Measurements from ENCODE around the gene PARVG.

The PARVG gene

GRCh38 chr22:44180706-44181032, at the start of gene PARVG:
TSS of gene PARVG (plus strand) at chr22:44180925. CDS start at chr22:44183330, 2,405 bp downstream.
- Histone ChIP-seq H3K9me3 (no peaks in the 10 kb centered on the region), H3K27me3 (ENCODE audit: low read depth) (no peaks in the 10 kb centered on the region; the same call in 1 of the 2 replicates), H3K36me3 (replicated peaks) (no peaks in the 10 kb centered on the region), H3K4me3 (no peak within 1 kb of the TSS), H3K4me1 (no peaks in the 10 kb centered on the region)
- DNase-seq (ENCODE audit: low spot score in 2 of 2), result no peak
- in situ Hi-C loops (cut with MboI; ENCODE audit: low sequenced_read_pairs), result no loop called here

GRCh38 chr22:44131412-44131811, 49.3 kb upstream of the PARVG start:
- in situ Hi-C loops (cut with MboI; ENCODE audit: low sequenced_read_pairs), result no loop called here
- H3K36me3 ChIP-seq (replicated peaks), result peaks cover 16% of the 10 kb centered on the region

GRCh38 chr22:44131989-44132685, 48.6 kb upstream of the PARVG start:
- Histone ChIP-seq H3K27me3 (ENCODE audit: low read depth) (no peaks in the 10 kb centered on the region), H3K9me3 (no peaks in the 10 kb centered on the region), H3K4me3 (no peak overlapping the region), H3K4me1 (no peaks in the 10 kb centered on the region), H3K36me3 (replicated peaks) (peaks cover 16% of the 10 kb centered on the region)
- no peak for DNase-seq (ENCODE audit: low spot score in 2 of 2)
- in situ Hi-C loops (cut with MboI; ENCODE audit: low sequenced_read_pairs), result no loop called here

More at GRCh38 chr22:44131412-44131811, 49.3 kb upstream of the PARVG start:
- Histone ChIP-seq H3K4me3 (no peak overlapping the region), H3K4me1 (no peaks in the 10 kb centered on the region), H3K27me3 (ENCODE audit: low read depth) (no peaks in the 10 kb centered on the region), H3K9me3 (no peaks in the 10 kb centered on the region)
- DNase-seq (ENCODE audit: low spot score in 2 of 2), result no peak

GRCh38 chr22:44132724-44133123, 48.0 kb upstream of the PARVG start:
- no peaks in the 10 kb centered on the region for H3K27me3 ChIP-seq (ENCODE audit: low read depth)
- H3K4me1 ChIP-seq, result no peaks in the 10 kb centered on the region
- DNase-seq (ENCODE audit: low spot score in 2 of 2), result no peak
- no peak overlapping the region for H3K4me3 ChIP-seq
- in situ Hi-C loops (cut with MboI; ENCODE audit: low sequenced_read_pairs), result no loop called here
- H3K9me3 ChIP-seq, result no peaks in the 10 kb centered on the region
- peaks cover 16% of the 10 kb centered on the region for H3K36me3 ChIP-seq (replicated peaks)

GRCh38 chr22:44133161-44133560, 47.6 kb upstream of the PARVG start:
- H3K27me3 ChIP-seq (ENCODE audit: low read depth), result no peaks in the 10 kb centered on the region
- no peak overlapping the region for H3K4me3 ChIP-seq
- in situ Hi-C loops (cut with MboI; ENCODE audit: low sequenced_read_pairs), result no loop called here
- H3K4me1 ChIP-seq, result no peaks in the 10 kb centered on the region
- H3K9me3 ChIP-seq, result no peaks in the 10 kb centered on the region
- no peak for DNase-seq (ENCODE audit: low spot score in 2 of 2)
- H3K36me3 ChIP-seq (replicated peaks), result peaks cover 16% of the 10 kb centered on the region

GRCh38 chr22:44133901-44134571, 46.7 kb upstream of the PARVG start:
- Histone ChIP-seq H3K36me3 (replicated peaks) (peaks cover 16% of the 10 kb centered on the region), H3K9me3 (no peaks in the 10 kb centered on the region), H3K27me3 (ENCODE audit: low read depth) (no peaks in the 10 kb centered on the region), H3K4me3 (no peak overlapping the region), H3K4me1 (no peaks in the 10 kb centered on the region)
- in situ Hi-C loops (cut with MboI; ENCODE audit: low sequenced_read_pairs), result no loop called here
- DNase-seq (ENCODE audit: low spot score in 2 of 2), result no peak

GRCh38 chr22:44136112-44136511, 44.6 kb upstream of the PARVG start:
- no peak for DNase-seq (ENCODE audit: low spot score in 2 of 2)
- peaks cover 16% of the 10 kb centered on the region for H3K36me3 ChIP-seq (replicated peaks)
- H3K27me3 ChIP-seq (ENCODE audit: low read depth), result no peaks in the 10 kb centered on the region
- no peaks in the 10 kb centered on the region for H3K4me1 ChIP-seq
- in situ Hi-C loops (cut with MboI; ENCODE audit: low sequenced_read_pairs), result no loop called here
- no peak overlapping the region for H3K4me3 ChIP-seq
- H3K9me3 ChIP-seq, result no peaks in the 10 kb centered on the region

GRCh38 chr22:44136786-44137185, 43.9 kb upstream of the PARVG start:
- Histone ChIP-seq H3K4me1 (no peaks in the 10 kb centered on the region), H3K9me3 (no peaks in the 10 kb centered on the region), H3K27me3 (ENCODE audit: low read depth) (no peaks in the 10 kb centered on the region), H3K36me3 (replicated peaks) (peaks cover 14% of the 10 kb centered on the region), H3K4me3 (no peak overlapping the region)
- in situ Hi-C loops (cut with MboI; ENCODE audit: low sequenced_read_pairs), result no loop called here
- DNase-seq (ENCODE audit: low spot score in 2 of 2), result no peak

GRCh38 chr22:44137415-44137814, 43.3 kb upstream of the PARVG start:
- in situ Hi-C loops (cut with MboI; ENCODE audit: low sequenced_read_pairs), result no loop called here
- Histone ChIP-seq H3K4me3 (no peak overlapping the region), H3K4me1 (no peaks in the 10 kb centered on the region), H3K36me3 (replicated peaks) (peaks cover 12% of the 10 kb centered on the region), H3K27me3 (ENCODE audit: low read depth) (no peaks in the 10 kb centered on the region), H3K9me3 (no peaks in the 10 kb centered on the region)
- DNase-seq (ENCODE audit: low spot score in 2 of 2), result no peak

- Histone ChIP-seq H3K4me1 (no peaks in the 10 kb centered on the region), H3K4me3 (no peak overlapping the region), H3K9me3 (no peaks in the 10 kb centered on the region), H3K27me3 (ENCODE audit: low read depth) (no peaks in the 10 kb centered on the region), H3K36me3 (replicated peaks) (peaks cover 8% of the 10 kb centered on the region)
- in situ Hi-C loops (cut with MboI; ENCODE audit: low sequenced_read_pairs), result no loop called here
- no peak for DNase-seq (ENCODE audit: low spot score in 2 of 2)
Observed at GRCh38 chr22:44139773-44140172, 41.0 kb upstream of the PARVG start.

- no peak for DNase-seq (ENCODE audit: low spot score in 2 of 2)
- Histone ChIP-seq H3K36me3 (replicated peaks) (no peaks in the 10 kb centered on the region), H3K4me3 (no peak overlapping the region), H3K9me3 (no peaks in the 10 kb centered on the region), H3K4me1 (no peaks in the 10 kb centered on the region), H3K27me3 (ENCODE audit: low read depth) (no peaks in the 10 kb centered on the region)
- in situ Hi-C loops (cut with MboI; ENCODE audit: low sequenced_read_pairs), result no loop called here
Observed at GRCh38 chr22:44142421-44143104, 38.2 kb upstream of the PARVG start.

- H3K4me1 ChIP-seq, result no peaks in the 10 kb centered on the region
- in situ Hi-C loops (cut with MboI; ENCODE audit: low sequenced_read_pairs), result no loop called here
- no peaks in the 10 kb centered on the region for H3K9me3 ChIP-seq
- no peaks in the 10 kb centered on the region for H3K36me3 ChIP-seq (replicated peaks)
- H3K4me3 ChIP-seq, result no peak overlapping the region
- no peaks in the 10 kb centered on the region for H3K27me3 ChIP-seq (ENCODE audit: low read depth)
- no peak for DNase-seq (ENCODE audit: low spot score in 2 of 2)
Observed at GRCh38 chr22:44143105-44143474, 37.6 kb upstream of the PARVG start.

- Histone ChIP-seq H3K4me1 (no peaks in the 10 kb centered on the region), H3K27me3 (ENCODE audit: low read depth) (no peaks in the 10 kb centered on the region), H3K9me3 (no peaks in the 10 kb centered on the region), H3K36me3 (replicated peaks) (no peaks in the 10 kb centered on the region), H3K4me3 (no peak overlapping the region)
- in situ Hi-C loops (cut with MboI; ENCODE audit: low sequenced_read_pairs), result no loop called here
- no peak for DNase-seq (ENCODE audit: low spot score in 2 of 2)
Observed at GRCh38 chr22:44143579-44143978, 37.1 kb upstream of the PARVG start.

GRCh38 chr22:44144046-44144569, 36.6 kb upstream of the PARVG start:
- no peaks in the 10 kb centered on the region for H3K9me3 ChIP-seq
- in situ Hi-C loops (cut with MboI; ENCODE audit: low sequenced_read_pairs), result no loop called here
- H3K4me1 ChIP-seq, result no peaks in the 10 kb centered on the region
- no peak for DNase-seq (ENCODE audit: low spot score in 2 of 2)
- no peaks in the 10 kb centered on the region for H3K36me3 ChIP-seq (replicated peaks)
- H3K27me3 ChIP-seq (ENCODE audit: low read depth), result no peaks in the 10 kb centered on the region
- H3K4me3 ChIP-seq, result no peak overlapping the region
